HEK293 (cell line): ENCODE results near the gene CNGA2.

Experiments used
- CTCF ChIA-PET: fragments of 350-600 bp; formaldehyde crosslinking; extraction: SDS; loops from one replicate; lab custom pipeline; 2021; ENCODE audit warnings: antibody characterized with exemption; lab: Yijun Ruan, JAX
- POLR2A ChIA-PET: fragments of 300-600 bp; formaldehyde crosslinking; extraction: SDS; loops from one replicate; lab custom pipeline; 2020; ENCODE audit warnings: antibody characterized with exemption, inconsistent platforms; lab: Yijun Ruan, JAX
- H3K27ac ChIP-seq: fragments of 200-500 bp; sonication (Bioruptor generic); 2 replicates; pipeline ENCODE4 v1.5.1; 2014; ENCODE audit warnings: low read depth, low read length, control low read depth, inconsistent platforms; ENCODE audit errors: extremely low read depth
- H3K36me3 ChIP-seq, 2 experiments: fragments of 200-500 bp in 1 of 2; sonication (Bioruptor generic) in 1 of 2; 1 replicate in 1 of 2; 2 replicates in 1 of 2; pipeline ENCODE4 v1.5.1; 2014 to 2017; ENCODE audit warnings: inconsistent platforms in 2 of 2, low read length in 2 of 2; ENCODE audit not compliant: control insufficient read depth in 2 of 2, insufficient read depth in 1 of 2
- H3K4me1 ChIP-seq: fragments of 200-500 bp; sonication (Bioruptor generic); 2 replicates; pipeline ENCODE4 v1.5.1; 2014; ENCODE audit warnings: mild to moderate bottlenecking, low read length, inconsistent platforms; ENCODE audit not compliant: control insufficient read depth, insufficient read depth
- H3K4me3 ChIP-seq: 2 replicates; pipeline ENCODE4 v1.5.1; 2011; ENCODE audit warnings: low read depth, mild to moderate bottlenecking, control low read depth, low read length, moderate library complexity
- H3K9me3 ChIP-seq: fragments of 200-500 bp; sonication (Bioruptor generic); 2 replicates; pipeline ENCODE4 v1.5.1; 2014; ENCODE audit warnings: low read depth, low read length, inconsistent platforms; ENCODE audit not compliant: control insufficient read depth, insufficient read depth
- EGR2 ChIP-seq: fragments of 450-650 bp; formaldehyde crosslinking; IDR thresholded peaks from 2 replicates; pipeline ENCODE4 v1.5.1; 2016; ENCODE audit warnings: low read depth, missing biosample characterization, missing genetic modification characterization
- FEZF1 ChIP-seq: fragments of 450-650 bp; formaldehyde crosslinking; IDR thresholded peaks from 2 replicates; pipeline ENCODE4 v1.5.1; 2016; ENCODE audit warnings: missing biosample characterization, missing genetic modification characterization
- MYNN ChIP-seq: fragments of 450-650 bp; formaldehyde crosslinking; IDR thresholded peaks from 2 replicates; pipeline ENCODE4 v1.5.1; 2016; ENCODE audit warnings: missing biosample characterization, missing genetic modification characterization, borderline replicate concordance
- SCRT2 ChIP-seq: fragments of 450-650 bp; formaldehyde crosslinking; IDR thresholded peaks from 2 replicates; pipeline ENCODE4 v1.5.1; 2016; ENCODE audit warnings: missing biosample characterization, missing genetic modification characterization
- ZBTB7A ChIP-seq: fragments of 450-650 bp; formaldehyde crosslinking; IDR thresholded peaks from 2 replicates; pipeline ENCODE4 v1.5.1; 2016; ENCODE audit warnings: low read depth, missing biosample characterization, missing genetic modification characterization
- ZNF112 ChIP-seq: fragments of 450-650 bp; formaldehyde crosslinking; IDR thresholded peaks from 2 replicates; pipeline ENCODE4 v1.5.0; 2017; ENCODE audit warnings: missing biosample characterization, missing genetic modification characterization
- ZNF16 ChIP-seq: fragments of 450-650 bp; formaldehyde crosslinking; IDR thresholded peaks from 2 replicates; pipeline ENCODE4 v1.5.1; 2016; ENCODE audit warnings: low read depth, missing biosample characterization, missing genetic modification characterization
- ZNF175 ChIP-seq: fragments of 450-650 bp; formaldehyde crosslinking; IDR thresholded peaks from 2 replicates; pipeline ENCODE4 v1.5.1; 2016; ENCODE audit warnings: missing biosample characterization, missing genetic modification characterization
- ZNF19 ChIP-seq: fragments of 450-650 bp; formaldehyde crosslinking; IDR thresholded peaks from 2 replicates; pipeline ENCODE4; 2016; ENCODE audit warnings: missing biosample characterization, missing genetic modification characterization, low read depth
- ZNF248 ChIP-seq: fragments of 450-650 bp; formaldehyde crosslinking; IDR thresholded peaks from 2 replicates; pipeline ENCODE4 v1.5.1; 2017; ENCODE audit warnings: missing biosample characterization, missing genetic modification characterization
- ZNF354C ChIP-seq: fragments of 450-650 bp; formaldehyde crosslinking; IDR thresholded peaks from 2 replicates; pipeline ENCODE4 v1.5.1; 2016; ENCODE audit warnings: missing biosample characterization, missing genetic modification characterization, low read depth, borderline replicate concordance
- ZNF391 ChIP-seq: fragments of 450-650 bp; formaldehyde crosslinking; IDR thresholded peaks from 2 replicates; pipeline ENCODE4 v1.5.1; 2016; ENCODE audit warnings: low read depth, missing biosample characterization, missing genetic modification characterization, borderline replicate concordance
- ZNF423 ChIP-seq: fragments of 450-650 bp; formaldehyde crosslinking; IDR thresholded peaks from 2 replicates; pipeline ENCODE4 v1.5.1; 2016; ENCODE audit warnings: missing biosample characterization, missing genetic modification characterization
- ZNF501 ChIP-seq: fragments of 450-650 bp; formaldehyde crosslinking; IDR thresholded peaks from 2 replicates; pipeline ENCODE4 v1.5.1; 2016; ENCODE audit warnings: missing biosample characterization, missing genetic modification characterization
- ZNF600 ChIP-seq: fragments of 450-650 bp; formaldehyde crosslinking; IDR thresholded peaks from 2 replicates; pipeline ENCODE4 v1.5.1; 2016; ENCODE audit warnings: missing biosample characterization, missing genetic modification characterization
- ZNF623 ChIP-seq: fragments of 450-650 bp; formaldehyde crosslinking; IDR thresholded peaks from 2 replicates; pipeline ENCODE4 v1.5.1; 2016; ENCODE audit warnings: missing biosample characterization, missing genetic modification characterization
- ZNF654 ChIP-seq: fragments of 450-650 bp; formaldehyde crosslinking; IDR thresholded peaks from 2 replicates; pipeline ENCODE4 v1.5.1; 2016; ENCODE audit warnings: low read depth, missing biosample characterization, missing genetic modification characterization
- ZNF701 ChIP-seq: fragments of 450-650 bp; formaldehyde crosslinking; IDR thresholded peaks from 2 replicates; pipeline ENCODE4 v1.5.1; 2016; ENCODE audit warnings: missing biosample characterization, missing genetic modification characterization
- ZNF843 ChIP-seq: fragments of 450-650 bp; formaldehyde crosslinking; IDR thresholded peaks from 2 replicates; pipeline ENCODE4 v1.5.1; 2016; ENCODE audit warnings: missing biosample characterization, missing genetic modification characterization
- TF ChIP-seq, protein P1 (sequence below): fragments of 450-650 bp; formaldehyde crosslinking; IDR thresholded peaks from 2 replicates; pipeline ENCODE4 v1.5.1; 2016; ENCODE audit warnings: missing biosample characterization, missing genetic modification characterization, borderline replicate concordance
- TF ChIP-seq, protein P2 (sequence below): fragments of 450-650 bp; formaldehyde crosslinking; IDR thresholded peaks from 2 replicates; pipeline ENCODE4 v1.5.1; 2017; ENCODE audit warnings: missing biosample characterization, missing genetic modification characterization
- TF ChIP-seq, protein P3 (sequence below): fragments of 450-650 bp; formaldehyde crosslinking; IDR thresholded peaks from 2 replicates; pipeline ENCODE4 v1.5.1; 2016; ENCODE audit warnings: missing biosample characterization, missing genetic modification characterization
- TF ChIP-seq, protein P4 (sequence below): fragments of 450-650 bp; formaldehyde crosslinking; IDR thresholded peaks from 2 replicates; pipeline ENCODE4 v1.5.1; 2016; ENCODE audit warnings: missing biosample characterization, missing genetic modification characterization

The CNGA2 gene

DNA sequence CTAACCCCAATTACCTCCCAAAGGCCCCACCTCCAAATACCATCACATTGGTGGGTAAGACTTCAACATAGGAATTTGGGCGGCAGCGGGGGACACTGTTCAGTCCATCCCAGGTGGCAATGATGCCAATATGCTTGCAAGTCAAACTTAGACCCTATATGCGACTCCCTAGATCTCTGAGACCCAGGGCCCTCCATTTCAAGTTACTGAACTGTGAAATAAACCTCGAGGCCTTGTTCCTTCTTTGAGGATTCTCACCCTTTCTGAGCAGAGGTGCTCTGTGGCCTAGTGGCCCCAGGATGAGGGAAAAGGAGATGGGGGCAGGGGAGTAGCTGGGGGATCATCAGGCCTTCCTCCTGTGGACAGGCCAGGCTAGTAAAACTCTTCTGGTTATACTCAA is 44.7 kb downstream of the CNGA2 start (continued):
- TF ChIP-seq ZNF16 (tag by site-specific recombination) (no peak), ZNF654 (tag by site-specific recombination) (no peak), ZNF354C (tag by site-specific recombination) (no peak), ZNF600 (no peak), ZNF423 (tag by site-specific recombination) (no peak), ZNF112 (tag by site-specific recombination) (no peak), ZNF623 (no peak), ZNF19 (no peak), ZNF701 (tag by site-specific recombination) (no peak)
- TF ChIP-seq, protein P1, sequence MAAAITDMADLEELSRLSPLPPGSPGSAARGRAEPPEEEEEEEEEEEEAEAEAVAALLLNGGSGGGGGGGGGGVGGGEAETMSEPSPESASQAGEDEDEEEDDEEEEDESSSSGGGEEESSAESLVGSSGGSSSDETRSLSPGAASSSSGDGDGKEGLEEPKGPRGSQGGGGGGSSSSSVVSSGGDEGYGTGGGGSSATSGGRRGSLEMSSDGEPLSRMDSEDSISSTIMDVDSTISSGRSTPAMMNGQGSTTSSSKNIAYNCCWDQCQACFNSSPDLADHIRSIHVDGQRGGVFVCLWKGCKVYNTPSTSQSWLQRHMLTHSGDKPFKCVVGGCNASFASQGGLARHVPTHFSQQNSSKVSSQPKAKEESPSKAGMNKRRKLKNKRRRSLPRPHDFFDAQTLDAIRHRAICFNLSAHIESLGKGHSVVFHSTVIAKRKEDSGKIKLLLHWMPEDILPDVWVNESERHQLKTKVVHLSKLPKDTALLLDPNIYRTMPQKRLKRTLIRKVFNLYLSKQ (tag by site-specific recombination) = no peak
- TF ChIP-seq, protein P2, sequence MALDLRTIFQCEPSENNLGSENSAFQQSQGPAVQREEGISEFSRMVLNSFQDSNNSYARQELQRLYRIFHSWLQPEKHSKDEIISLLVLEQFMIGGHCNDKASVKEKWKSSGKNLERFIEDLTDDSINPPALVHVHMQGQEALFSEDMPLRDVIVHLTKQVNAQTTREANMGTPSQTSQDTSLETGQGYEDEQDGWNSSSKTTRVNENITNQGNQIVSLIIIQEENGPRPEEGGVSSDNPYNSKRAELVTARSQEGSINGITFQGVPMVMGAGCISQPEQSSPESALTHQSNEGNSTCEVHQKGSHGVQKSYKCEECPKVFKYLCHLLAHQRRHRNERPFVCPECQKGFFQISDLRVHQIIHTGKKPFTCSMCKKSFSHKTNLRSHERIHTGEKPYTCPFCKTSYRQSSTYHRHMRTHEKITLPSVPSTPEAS (tag by site-specific recombination) = no peak

DNA sequence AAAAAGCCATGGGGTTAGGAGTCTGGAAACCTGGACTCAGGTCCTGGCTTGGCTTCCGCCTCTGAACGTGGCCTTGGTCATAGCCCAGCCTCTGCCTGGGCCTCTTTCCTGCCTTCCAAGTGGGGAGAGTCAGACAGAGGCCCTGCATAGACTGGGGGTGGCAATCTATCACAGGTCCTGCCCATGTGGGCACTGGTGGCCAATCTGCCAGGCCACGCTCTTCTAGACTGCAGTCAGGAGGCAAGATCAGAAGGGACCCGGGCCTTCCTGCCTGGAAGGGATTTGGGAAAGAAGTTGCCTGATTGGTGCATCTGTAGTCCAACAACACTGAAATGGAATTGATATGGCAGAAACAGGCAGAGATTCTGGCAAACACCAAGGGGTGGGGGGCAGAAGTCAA is 46.1 kb downstream of the CNGA2 start:
- Histone ChIP-seq H3K4me3 (no peak overlapping the region), H3K36me3 (no peaks in the 10 kb centered on the region), H3K9me3 (no peaks in the 10 kb centered on the region), H3K4me1 (no peaks in the 10 kb centered on the region), H3K27ac (no peak overlapping the region)
- no peak for TF ChIP-seq ZNF248 (tag by site-specific recombination)
- no peak for TF ChIP-seq SCRT2 (tag by site-specific recombination)
- no peak for TF ChIP-seq ZBTB7A (tag by site-specific recombination)
- no peak for TF ChIP-seq FEZF1 (tag by site-specific recombination)
- TF ChIP-seq ZNF391 (tag by site-specific recombination) = no peak
- no peak for TF ChIP-seq EGR2 (tag by site-specific recombination)
- no peak for TF ChIP-seq ZNF501 (tag by site-specific recombination)
- TF ChIP-seq ZNF175 (tag by site-specific recombination) = no peak
- POLR2A ChIA-PET = no interaction called here
- CTCF ChIA-PET = interaction anchor here (0.6 kb wide), 1 partner anchor 198 kb away, joined by 3 read pairs; no protein-coding TSS in a partner anchor

DNA sequence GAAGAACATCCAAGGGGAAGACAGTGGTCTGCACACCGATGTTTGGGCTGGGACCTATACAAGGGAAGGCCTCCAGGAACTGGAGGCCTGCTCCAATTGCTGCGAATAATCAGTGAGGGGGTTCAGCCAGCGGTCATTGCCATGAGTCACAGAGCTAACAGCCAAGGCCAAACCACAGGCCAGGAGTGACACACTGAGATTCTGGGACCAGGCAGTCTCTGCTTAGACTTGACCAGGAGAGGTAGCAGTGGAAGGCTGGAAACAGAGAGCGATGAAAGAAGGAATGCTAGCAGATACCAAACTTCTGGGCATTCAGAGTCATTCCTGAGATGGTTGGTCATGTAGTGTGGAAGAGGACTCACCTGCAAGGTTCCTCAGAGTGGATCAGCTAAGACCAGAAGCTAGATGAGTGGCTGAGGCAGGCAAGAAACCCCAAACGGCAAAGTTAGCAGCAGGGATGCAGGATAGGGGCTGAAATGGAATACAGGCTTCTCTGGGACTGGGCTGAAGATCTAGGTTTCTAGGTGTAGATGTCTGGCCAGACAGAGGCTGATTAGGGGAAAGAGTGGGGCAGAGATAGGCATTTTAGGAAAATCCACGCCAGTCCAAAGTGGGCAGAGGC is 54.7 kb downstream of the CNGA2 start:
- POLR2A ChIA-PET = no interaction called here
- TF ChIP-seq, protein P3, sequence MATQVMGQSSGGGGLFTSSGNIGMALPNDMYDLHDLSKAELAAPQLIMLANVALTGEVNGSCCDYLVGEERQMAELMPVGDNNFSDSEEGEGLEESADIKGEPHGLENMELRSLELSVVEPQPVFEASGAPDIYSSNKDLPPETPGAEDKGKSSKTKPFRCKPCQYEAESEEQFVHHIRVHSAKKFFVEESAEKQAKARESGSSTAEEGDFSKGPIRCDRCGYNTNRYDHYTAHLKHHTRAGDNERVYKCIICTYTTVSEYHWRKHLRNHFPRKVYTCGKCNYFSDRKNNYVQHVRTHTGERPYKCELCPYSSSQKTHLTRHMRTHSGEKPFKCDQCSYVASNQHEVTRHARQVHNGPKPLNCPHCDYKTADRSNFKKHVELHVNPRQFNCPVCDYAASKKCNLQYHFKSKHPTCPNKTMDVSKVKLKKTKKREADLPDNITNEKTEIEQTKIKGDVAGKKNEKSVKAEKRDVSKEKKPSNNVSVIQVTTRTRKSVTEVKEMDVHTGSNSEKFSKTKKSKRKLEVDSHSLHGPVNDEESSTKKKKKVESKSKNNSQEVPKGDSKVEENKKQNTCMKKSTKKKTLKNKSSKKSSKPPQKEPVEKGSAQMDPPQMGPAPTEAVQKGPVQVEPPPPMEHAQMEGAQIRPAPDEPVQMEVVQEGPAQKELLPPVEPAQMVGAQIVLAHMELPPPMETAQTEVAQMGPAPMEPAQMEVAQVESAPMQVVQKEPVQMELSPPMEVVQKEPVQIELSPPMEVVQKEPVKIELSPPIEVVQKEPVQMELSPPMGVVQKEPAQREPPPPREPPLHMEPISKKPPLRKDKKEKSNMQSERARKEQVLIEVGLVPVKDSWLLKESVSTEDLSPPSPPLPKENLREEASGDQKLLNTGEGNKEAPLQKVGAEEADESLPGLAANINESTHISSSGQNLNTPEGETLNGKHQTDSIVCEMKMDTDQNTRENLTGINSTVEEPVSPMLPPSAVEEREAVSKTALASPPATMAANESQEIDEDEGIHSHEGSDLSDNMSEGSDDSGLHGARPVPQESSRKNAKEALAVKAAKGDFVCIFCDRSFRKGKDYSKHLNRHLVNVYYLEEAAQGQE = no peak
- no peak for TF ChIP-seq MYNN (tag by site-specific recombination)
- no peak for TF ChIP-seq ZNF843 (tag by site-specific recombination)
- TF ChIP-seq, protein P4, sequence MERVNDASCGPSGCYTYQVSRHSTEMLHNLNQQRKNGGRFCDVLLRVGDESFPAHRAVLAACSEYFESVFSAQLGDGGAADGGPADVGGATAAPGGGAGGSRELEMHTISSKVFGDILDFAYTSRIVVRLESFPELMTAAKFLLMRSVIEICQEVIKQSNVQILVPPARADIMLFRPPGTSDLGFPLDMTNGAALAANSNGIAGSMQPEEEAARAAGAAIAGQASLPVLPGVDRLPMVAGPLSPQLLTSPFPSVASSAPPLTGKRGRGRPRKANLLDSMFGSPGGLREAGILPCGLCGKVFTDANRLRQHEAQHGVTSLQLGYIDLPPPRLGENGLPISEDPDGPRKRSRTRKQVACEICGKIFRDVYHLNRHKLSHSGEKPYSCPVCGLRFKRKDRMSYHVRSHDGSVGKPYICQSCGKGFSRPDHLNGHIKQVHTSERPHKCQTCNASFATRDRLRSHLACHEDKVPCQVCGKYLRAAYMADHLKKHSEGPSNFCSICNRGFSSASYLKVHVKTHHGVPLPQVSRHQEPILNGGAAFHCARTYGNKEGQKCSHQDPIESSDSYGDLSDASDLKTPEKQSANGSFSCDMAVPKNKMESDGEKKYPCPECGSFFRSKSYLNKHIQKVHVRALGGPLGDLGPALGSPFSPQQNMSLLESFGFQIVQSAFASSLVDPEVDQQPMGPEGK (tag by site-specific recombination) = no peak
- H3K9me3 ChIP-seq = no peaks in the 10 kb centered on the region

More for the DNA sequence above, 54.7 kb downstream of the CNGA2 start:
- Histone ChIP-seq H3K4me3 (no peak overlapping the region), H3K27ac (no peak overlapping the region), H3K36me3 (no peaks in the 10 kb centered on the region), H3K4me1 (no peaks in the 10 kb centered on the region)
- CTCF ChIA-PET = interaction anchor here (1.1 kb wide), 1 partner anchor 13 kb away, joined by 3 read pairs; no protein-coding TSS in a partner anchor
